Breast epithelium (tissue), 4 donors: ENCODE measurements around the gene ACVRL1. TPM values are rescaled to one million over a fixed set of nuclear protein-coding genes. Genes with fewer than 3 reads are reported as not detected.
"Not testable (repeated sequence)": the region's sequence is repeated elsewhere in the genome, so short reads cannot be mapped to it uniquely, and the experiment has no call there.

Source experiments
- DNase-seq, 2 donors: peaks; one replicate each; pipeline ENCODE4 v3.0.0-alpha.2; 2019; ENCODE audit warnings: low spot score in 2 of 2
- H3K27ac ChIP-seq, 2 donors: fragments of 200-600 bp; sonication (generic) in 1 of 2; one replicate each; pipeline ENCODE4 v1.5.1; 2016 to 2019; ENCODE audit warnings: mild to moderate bottlenecking in 1 of 2
- H3K27me3 ChIP-seq, 2 donors: fragments of 200-600 bp; sonication (generic) in 1 of 2; one replicate each; pipeline versions ENCODE4 v1.5.1 to v1.6.0; 2017 to 2019; ENCODE audit warnings: control low read depth in 1 of 2, mild to moderate bottlenecking in 1 of 2
- H3K36me3 ChIP-seq: fragments of 200-600 bp; one replicate; pipeline ENCODE4 v1.5.1; 2019
- H3K4me1 ChIP-seq, 2 donors: fragments of 200-600 bp; sonication (generic); one replicate each; pipeline ENCODE4 v1.5.1; 2016 to 2019; ENCODE audit warnings: control low read depth in 1 of 2
- H3K4me3 ChIP-seq, 3 donors: fragments of 200-600 bp; sonication (generic); 1 replicate in 2 of 3; 2 replicates in 1 of 3; pipeline ENCODE4 v1.5.1; 2016 to 2019; ENCODE audit warnings: mild to moderate bottlenecking in 3 of 3, moderate library complexity in 2 of 3
- H3K9me3 ChIP-seq, 2 donors: fragments of 200-600 bp; sonication (generic) in 1 of 2; one replicate each; pipeline ENCODE4 v1.5.1; 2016 to 2019; ENCODE audit warnings: control low read depth in 1 of 2
- POLR2A ChIP-seq: fragments of 450-650 bp; IDR thresholded peaks from one replicate; pipeline ENCODE4 v1.6.1; 2016; ENCODE audit warnings: antibody characterized with exemption, mild to moderate bottlenecking, moderate library complexity
- POLR2AphosphoS5 ChIP-seq, 3 donors: sonication (generic); formaldehyde crosslinking; IDR thresholded peaks; one replicate each; pipeline ENCODE4 v1.6.1; 2017; ENCODE audit warnings: antibody characterized with exemption in 3 of 3
- intact Hi-C: fragments of 100-400 bp; cut with DNase I; formaldehyde crosslinking; loops from one replicate; pipeline ENCODE4 v1.15.1; 2023; ENCODE audit warnings: low total_unique reads
- total RNA-seq, 3 donors: library from RNA; depleted of rRNA; stranded (reverse); fragments of >200 nt; gene quantifications; one replicate each; pipeline ENCODE4 v1.1.0, GENCODE V29; 2016
- TF ChIP-seq, protein P1 (sequence below), 3 donors: fragments of 450-650 bp; IDR thresholded peaks; one replicate each; pipeline ENCODE4 v1.5.1; 2016 to 2017; ENCODE audit warnings: antibody characterized with exemption in 3 of 3, mild to moderate bottlenecking in 3 of 3, moderate library complexity in 3 of 3

ACVRL1 gene
- total RNA-seq, 3 donors from 2014 or later = 24.7 to 274 (median 109) TPM

DNA sequence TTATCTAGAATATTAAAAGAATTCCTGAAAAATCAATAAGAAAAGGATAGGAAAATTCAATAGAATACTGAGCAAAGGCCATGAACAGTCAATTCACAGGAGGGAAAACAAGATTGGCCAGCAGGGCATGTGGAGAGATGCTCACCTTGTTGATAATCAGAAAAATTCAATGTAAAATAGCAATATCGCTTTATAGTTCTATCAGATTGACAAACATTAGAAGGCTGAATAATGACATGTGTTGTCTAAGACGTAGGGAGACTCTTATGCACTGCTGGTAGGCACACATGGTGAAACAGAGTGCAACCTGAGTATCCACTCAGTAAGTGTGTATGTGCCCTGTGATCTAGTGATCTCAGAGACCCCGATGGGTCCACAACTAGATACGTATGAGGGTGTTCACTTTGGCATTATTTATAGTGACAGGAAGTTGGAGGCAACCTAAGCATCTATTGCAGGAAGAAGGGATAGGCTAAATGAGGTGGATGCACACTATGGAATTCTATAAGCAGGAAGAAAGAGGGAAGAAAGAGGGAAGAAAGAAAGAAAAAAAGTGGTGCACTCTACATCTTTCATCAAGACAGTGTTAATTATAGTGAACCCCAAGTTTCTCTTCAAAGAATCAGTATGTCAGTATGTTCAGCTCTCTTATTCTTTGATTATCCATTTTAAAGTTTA is 23.2 kb upstream of the ACVRL1 start:
- H3K27me3 ChIP-seq = no peaks in the 10 kb centered on the region
- no peaks in the 10 kb centered on the region for H3K9me3 ChIP-seq
- peak overlapping the region; percentile 71 to 87 for H3K27ac ChIP-seq
- H3K4me1 ChIP-seq = peaks cover 0 to 5% of the 10 kb centered on the region in 2 donors
- TF ChIP-seq, protein P1, sequence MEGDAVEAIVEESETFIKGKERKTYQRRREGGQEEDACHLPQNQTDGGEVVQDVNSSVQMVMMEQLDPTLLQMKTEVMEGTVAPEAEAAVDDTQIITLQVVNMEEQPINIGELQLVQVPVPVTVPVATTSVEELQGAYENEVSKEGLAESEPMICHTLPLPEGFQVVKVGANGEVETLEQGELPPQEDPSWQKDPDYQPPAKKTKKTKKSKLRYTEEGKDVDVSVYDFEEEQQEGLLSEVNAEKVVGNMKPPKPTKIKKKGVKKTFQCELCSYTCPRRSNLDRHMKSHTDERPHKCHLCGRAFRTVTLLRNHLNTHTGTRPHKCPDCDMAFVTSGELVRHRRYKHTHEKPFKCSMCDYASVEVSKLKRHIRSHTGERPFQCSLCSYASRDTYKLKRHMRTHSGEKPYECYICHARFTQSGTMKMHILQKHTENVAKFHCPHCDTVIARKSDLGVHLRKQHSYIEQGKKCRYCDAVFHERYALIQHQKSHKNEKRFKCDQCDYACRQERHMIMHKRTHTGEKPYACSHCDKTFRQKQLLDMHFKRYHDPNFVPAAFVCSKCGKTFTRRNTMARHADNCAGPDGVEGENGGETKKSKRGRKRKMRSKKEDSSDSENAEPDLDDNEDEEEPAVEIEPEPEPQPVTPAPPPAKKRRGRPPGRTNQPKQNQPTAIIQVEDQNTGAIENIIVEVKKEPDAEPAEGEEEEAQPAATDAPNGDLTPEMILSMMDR (IDR thresholded peaks at IDR 0.05) = no peak
- TF ChIP-seq POLR2AphosphoS5 (IDR thresholded peaks at IDR 0.05) = no peak
- TF ChIP-seq POLR2A = no peak
- H3K36me3 ChIP-seq = no peaks in the 10 kb centered on the region
- no peak overlapping the region for H3K4me3 ChIP-seq
- no peak for DNase-seq
- intact Hi-C loops = no loop called here

- Histone ChIP-seq H3K4me3 (no peak overlapping the region), H3K27ac (peak overlapping the region; percentile 71 to 87), H3K36me3 (no peaks in the 10 kb centered on the region), H3K27me3 (no peaks in the 10 kb centered on the region), H3K9me3 (no peaks in the 10 kb centered on the region), H3K4me1 (peaks cover 0 to 5% of the 10 kb centered on the region in 2 donors)
- TF ChIP-seq POLR2AphosphoS5 (IDR thresholded peaks at IDR 0.05) = peak in 2 of 3 donors; percentile 21 to 39
- TF ChIP-seq, protein P1 (IDR thresholded peaks at IDR 0.05) = no peak
- no peak for TF ChIP-seq POLR2A
- intact Hi-C loops = no loop called here
- DNase-seq = no peak
These were observed 22.6 kb upstream of the ACVRL1 start for GRCh38 chr12:51884676-51885229.

- H3K27ac ChIP-seq = peak overlapping the region; percentile 71 to 87
- intact Hi-C loops, H3K9me3 ChIP-seq, DNase-seq, H3K27me3 ChIP-seq, H3K4me1 ChIP-seq, H3K36me3 ChIP-seq: not testable (repeated sequence)
- peak overlapping the region in 2 of 3 donors; percentile 9 to 35 for H3K4me3 ChIP-seq
These were observed 21.8 kb upstream of the ACVRL1 start for GRCh38 chr12:51885294-51886020.

DNA sequence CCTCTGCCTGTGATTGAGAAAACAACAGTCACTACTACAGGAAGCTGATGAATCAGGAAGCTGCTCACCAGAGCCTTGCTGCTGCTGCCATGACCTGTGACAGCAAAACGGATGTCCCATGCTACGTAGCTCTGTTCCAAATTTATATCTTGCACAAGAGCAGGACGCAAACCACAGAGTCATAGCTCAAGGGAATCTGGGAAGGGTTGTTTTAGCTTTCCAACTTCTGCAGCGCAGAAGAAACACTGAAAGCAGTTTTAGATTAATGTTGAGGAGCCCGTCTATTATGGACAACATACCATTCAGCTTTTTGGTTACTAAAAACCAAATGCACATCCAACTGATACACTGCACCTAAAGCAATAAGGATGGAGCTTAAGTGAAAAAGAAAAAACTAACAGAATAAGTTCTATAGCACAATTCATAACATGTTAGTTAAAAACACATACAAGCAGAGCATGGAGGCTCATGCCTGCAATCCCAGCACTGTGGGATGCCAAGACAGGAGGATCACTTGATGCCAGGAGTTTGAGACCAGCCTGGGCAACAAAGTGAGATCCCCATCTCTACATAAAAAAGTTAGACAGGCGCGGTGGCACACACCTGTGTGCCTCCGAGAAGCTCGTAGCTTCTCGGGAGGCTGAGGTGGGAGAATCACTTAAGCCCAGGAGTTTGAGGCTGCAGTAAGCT is 21.1 kb upstream of the ACVRL1 start:
- Histone ChIP-seq H3K9me3 (no peaks in the 10 kb centered on the region), H3K4me1 (peaks cover 0 to 5% of the 10 kb centered on the region in 2 donors), H3K4me3 (peak overlapping the region in 1 of 3 donors; percentile 9), H3K36me3 (no peaks in the 10 kb centered on the region), H3K27ac (peak overlapping the region; percentile 69 to 71), H3K27me3 (no peaks in the 10 kb centered on the region)
- peak in 1 of 2 donors; percentile 85 for DNase-seq
- intact Hi-C loops = no loop called here
- TF ChIP-seq POLR2A = no peak
- TF ChIP-seq, protein P1 (IDR thresholded peaks at IDR 0.05) = peak in 1 of 3 donors; percentile 27
- TF ChIP-seq POLR2AphosphoS5 (IDR thresholded peaks at IDR 0.05) = peak; percentile 87 to 92 (median 90)

- no peak for DNase-seq
- peaks cover 0 to 5% of the 10 kb centered on the region in 2 donors for H3K4me1 ChIP-seq
These were observed 19.6 kb upstream of the ACVRL1 start, which contains the start of gene ANKRD33 for GRCh38 chr12:51887476-51888315. ANKRD33 (plus strand) TSS chr12:51888103; CDS start chr12:51888187, 84 bp downstream.

More at GRCh38 chr12:51887476-51888315, 19.6 kb upstream of the ACVRL1 start, which contains the start of gene ANKRD33:
- H3K27me3 ChIP-seq = no peaks in the 10 kb centered on the region
- no peaks in the 10 kb centered on the region for H3K36me3 ChIP-seq
- TF ChIP-seq, protein P1 (IDR thresholded peaks at IDR 0.05) = no peak
- TF ChIP-seq POLR2A = no peak
- no peak for TF ChIP-seq POLR2AphosphoS5 (IDR thresholded peaks at IDR 0.05)
- H3K27ac ChIP-seq = peak within 1 kb of the TSS in 1 of 2 donors; percentile 62
- intact Hi-C loops = no loop called here
- no peaks in the 10 kb centered on the region for H3K9me3 ChIP-seq
- peak within 1 kb of the TSS in 1 of 3 donors; percentile 37 for H3K4me3 ChIP-seq
